Stimulated activated CD8-positive, alpha-beta memory T cell treated with anti-CD3 and anti-CD28 coated beads, Interleukin-15, amount 100 ng/mL, for 4 hours (primary cell): Measurements from ENCODE around the gene NKRF.
"Not testable (repeated sequence)": the region's sequence is repeated elsewhere in the genome, so short reads cannot be mapped to it uniquely, and the experiment has no call there.

Experiments used
- DNase-seq, 2 donors: peaks; one replicate each; pipeline ENCODE4 v3.0.0-alpha.2; 2020; ENCODE audit warnings: low read depth in 2 of 2

Gene NKRF

DNA sequence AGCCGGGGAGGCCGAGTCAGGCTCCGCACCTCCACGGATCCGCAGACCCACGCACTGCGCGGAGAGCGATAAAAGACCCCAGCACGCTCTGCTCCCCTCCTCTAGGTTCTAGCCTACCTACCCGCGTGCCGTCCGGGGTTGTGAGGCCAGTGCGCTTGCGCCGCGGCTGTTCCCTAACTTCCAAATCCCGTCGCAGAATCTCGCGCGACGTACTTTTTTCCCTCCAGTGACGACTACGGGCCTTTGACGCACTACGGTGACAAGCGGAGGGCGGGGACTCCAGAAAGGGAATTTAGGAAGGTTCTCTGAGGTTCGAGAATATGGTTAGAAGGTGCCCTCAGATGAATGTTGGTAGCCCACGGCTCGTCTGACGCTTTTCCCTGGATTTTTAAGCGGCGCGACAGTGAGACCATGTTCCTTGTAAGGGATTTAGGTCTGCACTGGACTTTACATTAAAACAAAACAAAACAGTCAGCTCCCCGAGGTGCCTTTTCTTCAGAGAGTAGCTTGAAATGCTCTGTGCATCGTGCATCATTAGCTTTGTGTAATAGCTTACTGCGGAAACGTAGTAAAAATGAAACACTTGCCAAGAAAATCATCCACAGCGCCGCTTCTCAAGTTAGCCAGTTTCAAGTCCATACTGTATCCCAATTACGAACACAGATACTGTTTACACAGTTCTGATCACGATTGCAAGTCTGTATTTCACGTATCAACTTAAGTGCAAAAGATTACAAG lies at the start of gene NKRF:
Gene NKRF, minus strand, starts transcription at position 145 of the 738 bp plus-strand sequence.
- DNase-seq, result peak; percentile 71 to 82

DNA sequence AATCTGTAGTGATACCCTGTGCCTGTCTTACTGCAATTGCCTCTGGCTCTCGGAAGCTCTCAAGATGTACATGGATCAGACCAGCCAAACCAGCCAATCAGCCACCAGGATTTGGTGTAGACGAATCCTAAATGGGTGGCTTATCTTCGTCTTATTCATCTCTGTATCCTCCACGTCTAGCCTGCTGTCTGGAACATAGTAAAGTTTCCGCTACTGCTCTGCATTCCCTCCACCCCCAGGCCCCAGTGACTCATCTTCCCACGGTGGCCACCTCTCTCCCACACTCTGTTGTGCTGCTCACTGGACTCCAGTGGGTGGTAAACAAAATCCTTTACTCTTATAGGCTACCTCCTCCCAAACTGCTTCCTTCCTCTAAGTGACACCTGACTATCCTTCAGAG lies 48.9 kb upstream of the NKRF start:
- peak; percentile 32 to 43 for DNase-seq

- no peak for DNase-seq
Observed at GRCh38 chrX:119654112-119654531, 47.9 kb upstream of the NKRF start.

- DNase-seq, result no peak
Observed at GRCh38 chrX:119648421-119648775, 42.2 kb upstream of the NKRF start.

- DNase-seq, result peak; percentile 12 to 23
Observed at GRCh38 chrX:119647552-119648420, 41.6 kb upstream of the NKRF start.

DNA sequence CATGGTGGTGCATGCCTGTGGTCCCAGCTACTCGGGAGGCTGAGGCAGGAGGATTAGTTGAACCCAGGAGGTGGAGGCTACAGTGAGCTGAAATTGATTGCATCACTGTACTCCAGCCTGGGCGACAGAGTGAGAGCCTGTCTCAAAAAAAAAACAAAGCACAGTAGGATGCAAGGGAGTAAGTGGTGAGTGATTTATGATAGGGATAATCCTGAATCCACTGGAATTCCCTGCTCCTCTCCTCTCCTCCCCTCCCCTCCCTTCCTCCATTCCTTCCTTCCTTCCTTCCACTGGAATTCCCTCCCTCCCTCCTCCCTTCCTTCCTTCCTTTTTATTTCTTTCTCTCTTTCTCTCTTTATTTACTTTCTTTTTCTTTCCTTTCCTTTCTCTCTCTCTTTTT lies 40.9 kb upstream of the NKRF start:
- no peak for DNase-seq

DNA sequence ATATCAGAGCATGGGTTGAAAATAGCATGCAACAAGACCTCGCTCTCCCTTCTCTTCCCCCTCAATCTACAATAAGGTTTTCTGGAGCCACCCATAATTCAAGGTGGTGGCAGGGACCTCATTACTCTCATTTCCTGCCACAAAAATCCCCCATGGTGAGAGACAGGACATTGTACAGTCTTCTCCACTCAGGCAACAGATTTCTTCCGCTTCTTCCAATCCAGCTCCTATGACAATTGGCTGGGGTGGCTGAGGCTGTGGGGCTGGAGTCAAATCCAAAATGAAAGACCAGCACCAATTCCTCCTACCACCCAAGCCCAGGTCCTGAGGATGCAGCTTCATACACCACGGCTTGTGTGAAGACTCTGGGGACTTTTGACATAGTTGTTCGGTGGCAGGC lies 40.3 kb upstream of the NKRF start:
- DNase-seq, result no peak

- DNase-seq, result no peak
Observed at GRCh38 chrX:119643696-119644095, 37.5 kb upstream of the NKRF start.

DNA sequence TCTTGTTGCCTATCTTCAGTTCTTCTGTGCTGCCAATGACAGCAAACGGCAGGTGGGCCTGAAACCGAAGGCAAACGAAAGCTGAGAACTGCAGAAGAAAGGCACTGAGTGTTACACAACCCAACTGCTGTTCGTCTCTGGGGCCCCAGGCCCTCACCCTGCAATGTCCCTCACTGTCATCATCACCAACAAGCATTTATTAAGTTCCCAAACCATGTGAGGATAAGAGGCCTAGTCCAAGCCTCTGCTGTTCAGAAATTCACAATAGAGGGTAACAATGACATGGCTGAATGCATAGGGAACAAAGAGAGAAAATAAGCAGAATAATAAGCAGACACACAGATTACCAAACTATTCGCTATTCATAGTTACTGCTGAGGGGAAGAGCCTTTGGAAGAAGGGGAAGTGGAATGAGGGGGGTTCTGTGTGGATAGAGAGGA lies 34.5 kb upstream of the NKRF start:
- no peak for DNase-seq

DNA sequence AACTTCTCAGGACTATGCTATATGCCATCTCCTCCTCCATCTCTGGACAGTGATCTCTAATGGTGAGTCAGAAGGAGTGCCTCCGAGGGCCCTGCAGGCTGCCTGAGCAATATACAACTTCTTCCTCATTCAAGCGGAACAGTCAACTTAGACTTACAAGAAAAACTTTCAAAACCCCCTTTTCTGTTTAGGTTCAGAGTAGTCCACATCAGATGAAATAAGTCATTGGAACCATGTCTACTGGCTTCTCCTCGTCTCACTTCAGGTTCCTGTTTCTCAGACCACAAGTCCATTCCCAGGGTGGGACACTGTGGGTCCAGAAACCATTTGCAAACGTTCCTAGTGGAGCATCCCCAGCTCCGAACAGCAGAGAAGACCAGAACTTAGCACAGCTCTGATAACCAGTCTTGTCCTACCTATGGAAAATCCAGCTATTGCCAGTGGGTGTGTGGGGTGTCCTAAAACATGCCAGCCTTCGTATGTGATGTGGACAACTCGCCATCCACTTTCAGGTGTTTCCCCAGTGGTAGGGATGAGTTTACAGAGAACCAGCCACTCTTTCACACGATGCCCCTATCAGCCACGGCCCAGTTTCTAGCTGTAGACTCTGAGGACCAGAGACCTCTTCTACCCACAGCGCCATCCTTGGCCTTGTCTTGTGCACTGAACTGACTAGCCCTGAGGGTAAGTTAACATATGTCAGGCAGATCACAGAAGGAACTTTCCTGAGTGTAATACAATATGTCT lies 32.7 kb upstream of the NKRF start:
- no peak for DNase-seq

GRCh38 chrX:119637421-119637820 lies 31.2 kb upstream of the NKRF start:
- DNase-seq, result not testable (repeated sequence)

DNA sequence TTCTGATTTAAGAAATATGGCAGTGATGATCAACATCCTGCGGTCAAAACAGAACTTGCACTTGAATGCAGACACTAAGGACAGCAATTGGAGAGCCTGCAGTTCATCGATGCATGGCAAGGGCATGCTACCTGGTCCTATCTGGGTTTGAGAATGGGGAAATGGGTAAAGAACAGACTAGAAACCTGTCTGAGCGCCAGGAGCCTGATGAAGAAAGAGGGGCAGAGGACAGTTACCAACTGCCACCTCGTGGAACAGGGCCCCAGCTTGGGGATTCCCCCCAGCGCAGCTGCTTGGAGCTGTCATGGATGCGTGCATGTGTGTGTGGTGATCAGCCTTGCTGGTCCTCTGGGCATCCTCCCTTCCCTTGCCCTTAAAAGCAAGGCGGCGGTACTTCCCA lies 30.2 kb upstream of the NKRF start:
- DNase-seq, result no peak

DNA sequence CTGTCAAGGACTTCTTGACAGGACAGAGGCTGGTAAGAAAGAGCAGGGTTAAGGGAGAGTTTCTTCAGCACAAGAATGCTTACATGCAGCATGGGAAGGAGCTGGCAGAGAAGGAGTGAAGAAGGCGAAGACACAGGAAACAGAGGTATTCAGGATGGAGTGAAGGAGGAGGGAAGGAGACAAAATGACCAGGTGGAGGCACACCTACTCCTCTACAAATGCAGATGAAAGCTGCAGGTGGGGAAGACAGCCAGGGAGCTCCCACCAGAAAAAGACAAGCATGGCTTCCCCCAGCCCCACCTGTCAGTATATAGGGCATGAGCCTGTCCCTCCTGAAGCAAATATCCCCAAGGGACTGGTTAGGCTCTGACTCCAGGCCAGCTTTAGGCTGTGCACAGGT lies 29.6 kb upstream of the NKRF start:
- no peak for DNase-seq

- no peak for DNase-seq
Observed at GRCh38 chrX:119635179-119635578, 29.0 kb upstream of the NKRF start.

GRCh38 chrX:119625843-119626242 lies 19.6 kb upstream of the NKRF start:
- DNase-seq, result no peak

- no peak for DNase-seq
Observed at GRCh38 chrX:119624951-119625668, 18.9 kb upstream of the NKRF start.

GRCh38 chrX:119624417-119624816 lies 18.2 kb upstream of the NKRF start:
- no peak for DNase-seq

DNA sequence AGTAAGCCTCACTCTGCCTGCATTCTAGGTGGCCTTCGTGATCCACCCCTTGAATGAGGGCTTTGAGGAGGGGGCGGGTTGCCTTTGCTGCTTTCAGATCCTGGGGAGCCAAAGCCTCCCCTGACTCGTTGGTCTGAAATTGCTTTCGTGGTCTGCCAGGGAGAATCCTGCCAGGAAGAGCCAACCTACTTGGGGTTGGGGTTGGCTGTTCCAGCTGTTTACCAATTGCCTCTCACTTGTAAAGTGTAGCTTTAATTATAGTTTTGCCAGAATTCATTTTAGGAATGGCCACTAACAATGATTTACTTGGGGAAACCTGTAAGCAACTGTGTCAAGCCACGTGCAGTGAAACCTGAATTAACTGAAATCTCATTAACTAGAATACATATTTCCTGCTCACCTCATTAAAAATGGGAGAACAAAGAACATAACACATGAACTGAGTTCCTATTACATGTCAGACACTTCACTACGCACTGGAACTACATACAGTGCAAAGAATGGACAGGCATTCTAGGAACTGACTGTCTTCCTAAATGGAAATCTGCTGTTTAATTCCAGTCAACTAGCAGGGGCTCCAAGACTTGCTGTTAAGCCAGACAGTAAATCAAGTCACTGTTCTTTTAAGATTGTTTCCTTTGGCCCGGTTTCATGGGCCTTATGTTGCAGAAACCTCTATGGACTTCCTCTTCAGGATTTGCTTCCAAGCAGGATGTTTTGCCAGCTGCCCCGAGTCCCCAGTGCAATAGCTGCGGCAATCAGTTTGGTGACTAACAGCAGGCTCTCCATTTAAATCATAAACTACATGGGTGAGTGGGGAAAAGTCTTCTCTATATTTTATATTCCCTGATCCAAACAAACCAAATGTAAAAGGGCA lies 16.4 kb upstream of the NKRF start:
- DNase-seq, result no peak

- no peak for DNase-seq
Observed at GRCh38 chrX:119618439-119618838, 12.2 kb upstream of the NKRF start.

DNA sequence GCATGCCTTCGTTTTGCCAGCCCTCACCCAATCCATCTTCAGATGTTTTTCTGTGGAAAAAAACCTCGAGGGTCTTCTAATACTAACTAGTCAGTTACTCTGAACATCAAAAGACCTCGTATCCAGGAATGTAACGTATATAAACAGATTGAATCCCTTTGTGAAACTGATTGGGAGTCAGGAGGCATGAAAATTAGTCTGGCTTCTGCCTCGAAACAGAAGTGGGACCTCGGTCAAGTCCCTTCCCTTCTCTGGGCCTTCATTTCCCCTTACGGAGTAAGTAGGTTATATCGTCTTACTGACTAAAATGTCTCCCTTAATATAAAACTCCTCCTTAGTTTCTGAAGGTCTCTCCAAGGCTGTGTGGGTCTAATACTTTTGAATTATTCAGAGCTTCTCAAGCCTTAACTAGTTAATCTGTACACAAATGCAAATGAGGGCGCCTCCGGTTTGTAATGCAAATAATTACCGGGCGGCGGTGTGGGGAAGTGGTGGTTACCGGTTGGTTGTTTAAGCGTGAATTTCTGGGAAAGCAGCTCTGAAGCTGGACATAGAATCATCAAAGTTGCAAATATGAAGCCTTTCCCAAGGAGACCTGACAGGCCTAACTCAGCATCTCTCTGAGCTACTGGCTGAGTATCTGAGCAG lies 11.4 kb upstream of the NKRF start:
- DNase-seq, result no peak
